Panc1 (cell line): ENCODE data around the gene EIF6. TPM values are rescaled to one million over a fixed set of nuclear protein-coding genes. Genes with fewer than 3 reads are reported as not detected.

Experiments used
- ATAC-seq: fragments of 200-7000 bp; cut with Tn5 transposase; 2 replicates; pipeline ENCODE4 v1.9.1; 2020; ENCODE audit warnings: mild to moderate bottlenecking, moderate library complexity
- BruUV-seq: library from RNA; stranded (reverse); fragments of 400-500 nt; replicated peaks from 2 replicates; lab custom pipeline; 2021; lab: Mats Ljungman, UMichigan
- CTCF ChIA-PET: fragments of 300-600 bp; sonication (Branson Sonifier 250); formaldehyde crosslinking; loops from one replicate; lab custom pipeline; 2022; ENCODE audit warnings: antibody characterized with exemption; lab: Charles Lee
- POLR2A ChIA-PET: fragments of 300-600 bp; sonication (Branson Sonifier 250); formaldehyde crosslinking; loops from one replicate; lab custom pipeline; 2022; ENCODE audit warnings: antibody characterized with exemption; lab: Charles Lee
- DNase-seq: peaks from one replicate; pipeline ENCODE4 v3.0.0-alpha.2; 2010; ENCODE audit warnings: low read depth, low spot score
- H3K27ac ChIP-seq: 2 replicates; pipeline ENCODE4 v1.5.1; 2011; ENCODE audit warnings: mild to moderate bottlenecking, low read length, inconsistent platforms
- H3K27me3 ChIP-seq: fragments of 200-500 bp; sonication (Bioruptor generic); 2 replicates; pipeline ENCODE4 v1.6.0; 2014; ENCODE audit warnings: low read length, inconsistent platforms; ENCODE audit not compliant: control insufficient read depth, insufficient read depth
- H3K36me3 ChIP-seq: fragments of 200-500 bp; sonication (Bioruptor generic); 2 replicates; pipeline ENCODE4 v1.5.1; 2014; ENCODE audit warnings: inconsistent platforms, mild to moderate bottlenecking, low read length, moderate library complexity; ENCODE audit not compliant: control insufficient read depth, insufficient read depth
- H3K4me1 ChIP-seq: 2 replicates; pipeline ENCODE4 v1.5.1; 2011; ENCODE audit warnings: inconsistent platforms, mild to moderate bottlenecking, low read length, moderate library complexity; ENCODE audit not compliant: control insufficient read depth, insufficient read depth
- H3K4me3 ChIP-seq, 2 experiments: 2 replicates each; pipeline ENCODE4 v1.5.1; 2011 to 2012; ENCODE audit warnings: low read depth in 2 of 2, low read length in 2 of 2, mild to moderate bottlenecking in 2 of 2, inconsistent platforms in 1 of 2, moderate library complexity in 1 of 2
- H3K9me3 ChIP-seq: fragments of 200-500 bp; sonication (Bioruptor generic); 2 replicates; pipeline ENCODE4 v1.5.1; 2014; ENCODE audit warnings: low read depth, mild to moderate bottlenecking, inconsistent platforms, low read length, moderate library complexity; ENCODE audit not compliant: control insufficient read depth, insufficient read depth
- CTCF ChIP-seq: fragments of 450-650 bp; IDR thresholded peaks from 2 replicates; pipeline ENCODE4 v1.5.1; 2017; ENCODE audit warnings: mild to moderate bottlenecking
- POLR2AphosphoS5 ChIP-seq: IDR thresholded peaks from 2 replicates; pipeline ENCODE4 v1.6.1; 2012; ENCODE audit warnings: mild to moderate bottlenecking, low read depth, low read length, moderate library complexity
- REST ChIP-seq, 2 experiments: IDR thresholded peaks; 2 replicates each; pipeline ENCODE4 v1.6.1; 2011 to 2012; ENCODE audit warnings: low read depth in 2 of 2, control low read depth in 1 of 2, low read length in 1 of 2, mild to moderate bottlenecking in 1 of 2, moderate library complexity in 1 of 2; ENCODE audit not compliant: insufficient read depth in 1 of 2
- SIN3A ChIP-seq: IDR thresholded peaks from 2 replicates; pipeline ENCODE4 v1.6.1; 2012; ENCODE audit warnings: low read depth, mild to moderate bottlenecking, low read length, moderate library complexity, borderline replicate concordance; ENCODE audit not compliant: insufficient read depth
- TCF7L2 ChIP-seq: IDR thresholded peaks from 2 replicates; pipeline ENCODE4 v1.6.1; 2011; ENCODE audit warnings: mild to moderate bottlenecking, low read depth, low read length, inconsistent platforms
- in situ Hi-C: cut with HindIII; loops from 2 replicates; pipeline ENCODE4 v1.10.0; 2016; ENCODE audit warnings: low sequenced_read_pairs, low pct_unique_long_range_greater_than_20kb
- intact Hi-C: fragments of 100-400 bp; cut with micrococcal nuclease; formaldehyde crosslinking; loops from one replicate; pipeline ENCODE4 v1.10.0; 2022; ENCODE audit not compliant: unreplicated experiment
- total RNA-seq: library from RNA; stranded (reverse); gene quantifications from one replicate; pipeline ENCODE4 v1.2.1, GENCODE V29; 2021; ENCODE audit not compliant: unreplicated experiment

Gene EIF6
- total RNA-seq, 1 experiment from 2014 or later, result 258 TPM

- intact Hi-C loops, result loop anchor here (5.0 to 10.0 kb wide), 3 partner anchors 50 to 432 kb away; partner anchors contain the start of gene EDEM2
- no peak overlapping the region for H3K27ac ChIP-seq
- no peaks in the 10 kb centered on the region for H3K36me3 ChIP-seq
- ChIA-PET CTCF (interaction anchor here (0.6 to 1.3 kb wide), 2 partner anchors 120 to 354 kb away, joined by 3 to 5 read pairs; no protein-coding TSS in a partner anchor), POLR2A (interaction anchor here (0.6 to 0.7 kb wide), 2 partner anchors 11 to 666 kb away, joined by 8 to 19 read pairs; no protein-coding TSS in a partner anchor)
- peak; percentile 56 for ATAC-seq
- peaks cover 6% of the 10 kb centered on the region for H3K4me1 ChIP-seq
- H3K4me3 ChIP-seq, result no peak overlapping the region
- TF ChIP-seq SIN3A (no peak), REST (IDR thresholded peaks at IDR 0.05; ENCODE audit: insufficient read depth in 1 of 2, low read depth in 2 of 2, low read length in 1 of 2) (no peak), CTCF (no peak), TCF7L2 (no peak), POLR2AphosphoS5 (no peak)
- no TSS peak for BruUV-seq
- no peaks in the 10 kb centered on the region for H3K27me3 ChIP-seq
- in situ Hi-C loops, result no loop called here
- no peak for DNase-seq
- H3K9me3 ChIP-seq, result no peaks in the 10 kb centered on the region
Measured at GRCh38 chr20:35264755-35265154, 19.8 kb downstream of the EIF6 start.

- no TSS peak for BruUV-seq
- ChIA-PET POLR2A (interaction anchor here (0.6 kb wide), 1 partner anchor 36 kb away, joined by 7 read pairs; no protein-coding TSS in a partner anchor), CTCF (interaction anchor here (0.6 to 1.3 kb wide), 2 partner anchors 14 to 119 kb away, joined by 3 to 5 read pairs; partner anchors contain the start of gene MMP24OS)
- in situ Hi-C loops (no loop called here), intact Hi-C loops (loop anchor here (10.0 kb wide), 1 partner anchor 49 kb away; no protein-coding TSS in a partner anchor)
- H3K4me3 ChIP-seq, result no peak overlapping the region
- peak overlapping the region; percentile 51; the same call in 1 of the 2 replicates for H3K27ac ChIP-seq
- no peak for DNase-seq
- no peaks in the 10 kb centered on the region for H3K36me3 ChIP-seq
- H3K9me3 ChIP-seq, result no peaks in the 10 kb centered on the region
- H3K4me1 ChIP-seq, result peaks cover 6% of the 10 kb centered on the region
- TF ChIP-seq REST (IDR thresholded peaks at IDR 0.05; ENCODE audit: insufficient read depth in 1 of 2, low read depth in 2 of 2, low read length in 1 of 2), result no peak
- TF ChIP-seq CTCF, result no peak
- no peak for TF ChIP-seq SIN3A
- no peak for TF ChIP-seq TCF7L2
- no peak for TF ChIP-seq POLR2AphosphoS5
- no peaks in the 10 kb centered on the region for H3K27me3 ChIP-seq
- ATAC-seq, result peak; percentile 39
Measured at GRCh38 chr20:35263532-35264341, 20.8 kb downstream of the EIF6 start.
